HCT116 (cell line): ENCODE data around the gene ARHGEF25. TPM values are rescaled to one million over a fixed set of nuclear protein-coding genes. Genes with fewer than 3 reads are reported as not detected.

Source experiments
- ATAC-seq: fragments of 200-7000 bp; cut with Tn5 transposase; 2 replicates; pipeline ENCODE4 v1.9.1; 2020; ENCODE audit warnings: mild to moderate bottlenecking, moderate library complexity
- BruUV-seq: library from RNA; stranded (reverse); fragments of 400-500 nt; replicated peaks from 2 replicates; lab custom pipeline; 2021; lab: Mats Ljungman, UMichigan
- CTCF ChIA-PET: fragments of 300-600 bp; sonication (Branson Sonifier 250); formaldehyde crosslinking; loops from one replicate; lab custom pipeline; 2021; ENCODE audit warnings: antibody characterized with exemption; lab: Charles Lee
- POLR2A ChIA-PET: fragments of 300-600, 350-600 bp; sonication (Branson Sonifier 250); formaldehyde crosslinking; loops from one replicate; lab custom pipeline; 2021; ENCODE audit warnings: antibody characterized with exemption; lab: Charles Lee
- RAD21 ChIA-PET, 2 experiments: fragments of 300-600 bp; sonication (Branson Sonifier 250); formaldehyde crosslinking; loops; one replicate each; lab custom pipeline; 2023; ENCODE audit warnings: low total read pairs in 2 of 2; ENCODE audit not compliant: uncharacterized antibody in 2 of 2, unreplicated experiment in 2 of 2, low non-redundant PET in 1 of 2; lab: Charles Lee
- DNase-seq: peaks from one replicate; pipeline ENCODE4 v3.0.0-alpha.2; 2010; ENCODE audit warnings: low read depth, low spot score
- H2AFZ ChIP-seq: fragments of 200-600 bp; shearing (Covaris generic), sonication (generic); 2 replicates; pipeline ENCODE4 v1.6.1; 2017; ENCODE audit warnings: low read depth, mixed run types, mixed read lengths, antibody characterized with exemption, low read length; ENCODE audit not compliant: poor library complexity, severe bottlenecking
- H3K27ac ChIP-seq: 2 replicates; pipeline ENCODE4 v1.5.1; 2012; ENCODE audit warnings: low read depth, low read length
- H3K27me3 ChIP-seq: fragments of 200-600 bp; sonication (generic); 2 replicates; pipeline ENCODE4 v1.6.1; 2016; ENCODE audit warnings: mixed run types, low read length, mixed read lengths; ENCODE audit not compliant: insufficient read depth
- H3K36me3 ChIP-seq, 2 experiments: fragments of 200-500 bp in 1 of 2; fragments of 200-600 bp in 1 of 2; sonication (Bioruptor generic) in 1 of 2; sonication (generic) in 1 of 2; 2 replicates each; pipeline versions ENCODE4 v1.5.1 to v1.6.1; 2014 to 2016; ENCODE audit warnings: low read length in 2 of 2, inconsistent platforms in 1 of 2, mixed read lengths in 1 of 2, mixed run types in 1 of 2; ENCODE audit not compliant: insufficient read depth in 2 of 2, control insufficient read depth in 1 of 2
- H3K4me1 ChIP-seq, 2 experiments: fragments of 200-600 bp in 1 of 2; sonication (generic) in 1 of 2; 2 replicates each; pipeline versions ENCODE4 v1.5.1 to v1.6.1; 2012 to 2017; ENCODE audit warnings: low read length in 2 of 2, inconsistent platforms in 1 of 2, mild to moderate bottlenecking in 1 of 2, mixed read lengths in 1 of 2, mixed run types in 1 of 2, moderate library complexity in 1 of 2; ENCODE audit not compliant: insufficient read depth in 2 of 2, control insufficient read depth in 1 of 2
- H3K4me2 ChIP-seq: fragments of 200-600 bp; sonication (generic); 2 replicates; pipeline ENCODE4 v1.6.1; 2017; ENCODE audit warnings: mixed run types, low read length, mixed read lengths
- H3K4me3 ChIP-seq, 2 experiments: fragments of 200-600 bp in 1 of 2; sonication (generic) in 1 of 2; replicated peaks in 1 of 2; 2 replicates each; pipeline ENCODE4 v1.5.1; 2011 to 2016; ENCODE audit warnings: low read length in 2 of 2, control low read depth in 1 of 2, low read depth in 1 of 2, mild to moderate bottlenecking in 1 of 2, mixed read lengths in 1 of 2, mixed run types in 1 of 2
- H3K79me2 ChIP-seq: fragments of 200-600 bp; sonication (generic); 2 replicates; pipeline ENCODE4 v1.6.1; 2017; ENCODE audit warnings: mild to moderate bottlenecking, mixed run types, low read length, moderate library complexity, mixed read lengths; ENCODE audit not compliant: insufficient read depth
- H3K9ac ChIP-seq: fragments of 200-600 bp; sonication (generic); 2 replicates; pipeline ENCODE4 v1.6.1; 2016; ENCODE audit warnings: low read length, mixed read lengths
- H3K9me2 ChIP-seq: fragments of 200-600 bp; sonication (generic), shearing (Covaris generic); 2 replicates; pipeline ENCODE4 v1.6.1; 2017; ENCODE audit warnings: mixed run types, mild to moderate bottlenecking, moderate library complexity; ENCODE audit not compliant: insufficient read depth
- H3K9me3 ChIP-seq, 2 experiments: fragments of 200-500 bp in 1 of 2; fragments of 200-600 bp in 1 of 2; sonication (Bioruptor generic) in 1 of 2; sonication (generic) in 1 of 2; 2 replicates each; pipeline ENCODE4 v1.6.1; 2014 to 2017; ENCODE audit warnings: low read length in 2 of 2, mixed read lengths in 2 of 2, inconsistent platforms in 1 of 2, low read depth in 1 of 2, mild to moderate bottlenecking in 1 of 2, mixed run types in 1 of 2, moderate library complexity in 1 of 2; ENCODE audit not compliant: control insufficient read depth in 1 of 2, insufficient read depth in 1 of 2
- H4K20me1 ChIP-seq: fragments of 200-600 bp; sonication (generic), shearing (Covaris generic); 2 replicates; pipeline ENCODE4 v1.6.1; 2017; ENCODE audit warnings: mixed run types, mild to moderate bottlenecking, moderate library complexity; ENCODE audit not compliant: insufficient read depth
- CBX3 ChIP-seq: IDR thresholded peaks from 2 replicates; pipeline ENCODE4 v1.6.1; 2012; ENCODE audit warnings: low read depth
- CEBPB ChIP-seq: IDR thresholded peaks from 2 replicates; pipeline ENCODE4 v1.6.1; 2012; ENCODE audit warnings: low read depth
- EGR1 ChIP-seq: IDR thresholded peaks from 2 replicates; pipeline ENCODE4 v1.6.1; 2012; ENCODE audit warnings: low read depth
- ELF1 ChIP-seq: IDR thresholded peaks from 2 replicates; pipeline ENCODE4 v1.6.1; 2012; ENCODE audit warnings: low read depth, borderline replicate concordance
- EZH2 ChIP-seq: fragments of 200-600 bp; sonication (generic); IDR thresholded peaks from 2 replicates; pipeline ENCODE4 v1.6.1; 2017; ENCODE audit warnings: antibody characterized with exemption, mixed run types
- POLR2A ChIP-seq: IDR thresholded peaks from 2 replicates; pipeline ENCODE4 v1.7.0; 2011; ENCODE audit warnings: borderline replicate concordance; ENCODE audit not compliant: insufficient read depth, insufficient read length; ENCODE audit errors: extremely low read depth
- POLR2AphosphoS5 ChIP-seq: IDR thresholded peaks from 2 replicates; pipeline ENCODE4 v1.6.1; 2011; ENCODE audit warnings: mild to moderate bottlenecking, low read depth, low read length, moderate library complexity
- REST ChIP-seq: IDR thresholded peaks from 2 replicates; pipeline ENCODE4 v1.6.1; 2012; ENCODE audit warnings: low read depth
- SP1 ChIP-seq: IDR thresholded peaks from 2 replicates; pipeline ENCODE4 v1.6.1; 2012; ENCODE audit warnings: low read depth
- SRF ChIP-seq: IDR thresholded peaks from 2 replicates; pipeline ENCODE4 v1.6.1; 2012; ENCODE audit warnings: low read depth
- TCF7L2 ChIP-seq: IDR thresholded peaks from 2 replicates; pipeline ENCODE4 v1.7.0; 2011; ENCODE audit warnings: borderline replicate concordance, inconsistent platforms; ENCODE audit not compliant: insufficient read depth, insufficient read length; ENCODE audit errors: extremely low read depth
- YY1 ChIP-seq: IDR thresholded peaks from 2 replicates; pipeline ENCODE4 v1.6.1; 2011; ENCODE audit warnings: low read length, low read depth, moderate library complexity, mild to moderate bottlenecking; ENCODE audit not compliant: insufficient replicate concordance; ENCODE audit errors: extremely low read depth
- ZFX ChIP-seq: fragments of 450-650 bp; IDR thresholded peaks from 2 replicates; pipeline ENCODE4 v1.6.1; 2017
- intact Hi-C: fragments of 100-400 bp; cut with micrococcal nuclease; formaldehyde crosslinking; loops from 2 replicates; pipeline ENCODE4 v1.10.0; 2022
- total RNA-seq: library from RNA; stranded (reverse); gene quantifications from one replicate; pipeline ENCODE4 v1.2.1, GENCODE V29; 2021; ENCODE audit not compliant: unreplicated experiment

ARHGEF25 gene
- total RNA-seq, 1 experiment from 2014 or later = 3.6 TPM

- POLR2A ChIA-PET = no interaction called here
- Histone ChIP-seq H3K36me3 (peaks cover 0 to 8% of the 10 kb centered on the region in 2 experiments; a peak in 3 of 4 replicates), H3K27me3 (no peaks in the 10 kb centered on the region), H3K4me2 (no peak overlapping the region), H3K79me2 (no peaks in the 10 kb centered on the region), H3K4me1 (no peaks in the 10 kb centered on the region), H3K27ac (no peak overlapping the region), H3K4me3 (no peak overlapping the region), H3K9ac (no peak overlapping the region), H3K9me3 (no peaks in the 10 kb centered on the region), H2AFZ (no peak overlapping the region)
- no peak for ATAC-seq
- intact Hi-C loops = no loop called here
- BruUV-seq = no TSS peak
- RAD21 ChIA-PET = no interaction called here
- CTCF ChIA-PET = no interaction called here
- TF ChIP-seq REST (no peak), EZH2 (no peak), TCF7L2 (no peak), SP1 (no peak), POLR2AphosphoS5 (no peak), CEBPB (no peak), POLR2A (no peak), YY1 (no peak), SRF (no peak), ZFX (no peak), CBX3 (no peak), ELF1 (no peak), EGR1 (no peak)
- TF ChIP-seq, all 23 proteins: peak for 0
- Histone ChIP-seq H4K20me1 (no peaks in the 10 kb centered on the region), H3K9me2 (no peaks in the 10 kb centered on the region)
- no peak for DNase-seq
These were observed 33.1 kb upstream of the ARHGEF25 start for GRCh38 chr12:57577981-57578758.
